ENCODE measurements around the gene HS3ST6. TPM values are rescaled to one million over a fixed set of nuclear protein-coding genes. Genes with fewer than 3 reads are reported as not detected.

HS3ST6 gene
- total and polyA plus RNA-seq, 9 of the 15 experiments (the other 6 are each of a cell fraction or from before 2014, with no cell fraction given) = not detected

GRCh38 chr16:1949507-1949906, 31.3 kb upstream of the HS3ST6 start:
- no peak for DNase-seq (ENCODE audit: extremely low read depth in 1 of 4, low spot score in 3 of 4)
- Histone ChIP-seq H3K4me2 (ENCODE audit: insufficient read depth, low read length) (no peak overlapping the region), H3K27me3 (ENCODE audit: control insufficient read depth in 2 of 2, insufficient read depth in 2 of 2, low read length in 2 of 2) (no peaks in the 10 kb centered on the region), H3K27ac (ENCODE audit: extremely low read depth, low read depth, low read length) (no peak overlapping the region), H3K4me1 (replicated peaks in 1 of 2; ENCODE audit: control insufficient read depth in 2 of 2, insufficient read depth in 2 of 2, low read length in 2 of 2) (peaks cover 7 to 57% of the 10 kb centered on the region in 2 experiments; a peak in 4 of 5 replicates), H3K36me3 (ENCODE audit: control insufficient read depth, insufficient read depth, low read length) (no peaks in the 10 kb centered on the region), H3K9me1 (ENCODE audit: control insufficient read depth, insufficient read depth, low read length) (no peaks in the 10 kb centered on the region), H3K4me3 (no peak overlapping the region), H3K9me3 (replicated peaks; ENCODE audit: control insufficient read depth, insufficient read depth, low read depth, low read length) (no peaks in the 10 kb centered on the region), H4K20me1 (replicated peaks; ENCODE audit: control insufficient read depth, insufficient read depth, low read length) (no peaks in the 10 kb centered on the region), H3K79me2 (ENCODE audit: control insufficient read depth, insufficient read depth, low read length) (no peaks in the 10 kb centered on the region), H2AFZ (ENCODE audit: low read depth, low read length) (no peak overlapping the region), H3K9ac (ENCODE audit: insufficient read depth in 1 of 2, low read depth in 2 of 2, low read length in 2 of 2) (no peak overlapping the region)
- in situ Hi-C loops (cut with MboI) (no loop called here), intact Hi-C loops (cut with micrococcal nuclease) (no loop called here)
- BruUV-seq (replicated peaks) = no TSS peak
- POLR2A ChIA-PET = interaction anchor here (1.0 to 5.6 kb wide), 3 partner anchors 10 to 15 kb away, joined by 5 to 37 read pairs (median 8); partner anchors contain the start of gene RPS2
- FAIRE-seq = no peak
- CTCF ChIA-PET (ENCODE audit: low intra/inter-chr PET ratio) = no interaction called here
- WGBS (ENCODE audit: insufficient coverage, low coverage, missing lambda C conversion rate) = 54% methylated on average over 6 of the region's 11 CpGs
- ATAC-seq = no peak
- TF ChIP-seq CBFB (CRISPR knock-in tag; IDR thresholded peaks at IDR 0.05) = no peak
- no peak for TF ChIP-seq MAZ (CRISPR knock-in tag; conservative IDR thresholded peaks at IDR 0.05 in 1 of 2, IDR thresholded peaks at IDR 0.05 in 1 of 2)
- no peak for TF ChIP-seq HIVEP1 (CRISPR knock-in tag; IDR thresholded peaks at IDR 0.05)
- no peak for TF ChIP-seq ZNF644 (tag; IDR thresholded peaks at IDR 0.05; ENCODE audit: low read depth)
- no peak for TF ChIP-seq ZNF518B (CRISPR knock-in tag; IDR thresholded peaks at IDR 0.05)
- TF ChIP-seq NUFIP1 (IDR thresholded peaks at IDR 0.05; ENCODE audit: partially characterized antibody) = no peak
- no peak for TF ChIP-seq RBM25 (IDR thresholded peaks at IDR 0.05; ENCODE audit: low read depth, low read length, severe bottlenecking)
